Upper lobe of left lung (tissue), 4 donors: Measurements from ENCODE around the gene KLHL29.

Experiments used
- POLR2A ChIP-seq, 4 donors: fragments of 450-650 bp; IDR thresholded peaks; one replicate each; pipeline ENCODE4 v1.5.1; 2016 to 2017; ENCODE audit warnings: antibody characterized with exemption in 4 of 4, mild to moderate bottlenecking in 2 of 4
- TF ChIP-seq, protein P1 (sequence below), 6 experiments: fragments of 450-650 bp in 4 of 6; fragments of 200-600 bp in 2 of 6; sonication (generic) in 2 of 6; IDR thresholded peaks; one replicate each; pipeline ENCODE4 v1.5.1; 2016 to 2019; ENCODE audit warnings: antibody characterized with exemption in 6 of 6

DNA sequence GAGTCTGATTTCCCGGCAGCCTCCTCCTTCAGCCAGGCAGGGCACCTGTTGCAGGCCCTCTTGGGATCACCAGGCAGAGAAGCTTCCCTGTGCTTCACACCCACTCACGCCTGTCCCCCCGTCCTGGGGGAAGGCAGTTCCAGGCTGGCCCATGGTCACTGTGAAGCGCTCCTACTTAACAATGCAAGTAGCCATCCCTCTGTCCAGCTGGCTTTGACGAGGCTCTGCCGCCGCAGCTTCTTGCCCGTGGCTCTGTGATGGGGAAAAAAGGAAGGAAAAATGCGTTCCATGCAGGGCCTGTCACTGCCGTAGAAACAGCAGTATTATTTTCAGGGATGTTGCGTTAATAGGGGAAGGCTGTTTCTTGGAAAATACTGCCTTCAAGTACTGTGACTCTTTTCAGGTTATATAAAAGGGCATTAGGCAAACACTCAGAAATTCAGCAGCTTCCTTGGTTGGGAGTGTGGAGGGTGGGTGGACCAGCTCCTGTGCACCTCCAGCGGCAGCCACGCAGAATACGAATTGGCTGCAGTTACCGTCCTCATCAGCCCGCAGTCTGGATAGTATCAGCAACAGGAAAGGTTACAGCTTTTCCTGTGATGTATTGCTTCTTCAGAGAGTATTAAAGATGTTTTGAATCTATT lies 232.3 kb downstream of the KLHL29 start:
- TF ChIP-seq, protein P1, sequence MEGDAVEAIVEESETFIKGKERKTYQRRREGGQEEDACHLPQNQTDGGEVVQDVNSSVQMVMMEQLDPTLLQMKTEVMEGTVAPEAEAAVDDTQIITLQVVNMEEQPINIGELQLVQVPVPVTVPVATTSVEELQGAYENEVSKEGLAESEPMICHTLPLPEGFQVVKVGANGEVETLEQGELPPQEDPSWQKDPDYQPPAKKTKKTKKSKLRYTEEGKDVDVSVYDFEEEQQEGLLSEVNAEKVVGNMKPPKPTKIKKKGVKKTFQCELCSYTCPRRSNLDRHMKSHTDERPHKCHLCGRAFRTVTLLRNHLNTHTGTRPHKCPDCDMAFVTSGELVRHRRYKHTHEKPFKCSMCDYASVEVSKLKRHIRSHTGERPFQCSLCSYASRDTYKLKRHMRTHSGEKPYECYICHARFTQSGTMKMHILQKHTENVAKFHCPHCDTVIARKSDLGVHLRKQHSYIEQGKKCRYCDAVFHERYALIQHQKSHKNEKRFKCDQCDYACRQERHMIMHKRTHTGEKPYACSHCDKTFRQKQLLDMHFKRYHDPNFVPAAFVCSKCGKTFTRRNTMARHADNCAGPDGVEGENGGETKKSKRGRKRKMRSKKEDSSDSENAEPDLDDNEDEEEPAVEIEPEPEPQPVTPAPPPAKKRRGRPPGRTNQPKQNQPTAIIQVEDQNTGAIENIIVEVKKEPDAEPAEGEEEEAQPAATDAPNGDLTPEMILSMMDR (IDR thresholded peaks at IDR 0.05), result peak in 5 of 6 experiments; percentile 15 to 70 (median 30)
- TF ChIP-seq POLR2A (IDR thresholded peaks at IDR 0.05), result no peak
